ENCODE measurements around the gene SLC35C1. TPM values are rescaled to one million over a fixed set of nuclear protein-coding genes. Genes with fewer than 3 reads are reported as not detected.
"Not testable (repeated sequence)": the region's sequence is repeated elsewhere in the genome, so short reads cannot be mapped to it uniquely, and the experiment has no call there.

The SLC35C1 gene
- polyA plus RNA-seq, 12 donors: 5.8 to 9.8 (median 7.7) TPM; not detected in 1

- no peak for DNase-seq
Observed at GRCh38 chr11:45809456-45810395, 4.8 kb downstream of the SLC35C1 start.

- DNase-seq: no peak
Observed at GRCh38 chr11:45810431-45811108, 5.6 kb downstream of the SLC35C1 start.

- DNase-seq: no peak
Observed at GRCh38 chr11:45811109-45811435, 6.1 kb downstream of the SLC35C1 start.

GRCh38 chr11:45811571-45812290 lies 6.8 kb downstream of the SLC35C1 start:
- no peak for DNase-seq

GRCh38 chr11:45812581-45813548 lies 7.9 kb downstream of the SLC35C1 start:
- no peak for DNase-seq

GRCh38 chr11:45815747-45816146 lies 10.8 kb downstream of the SLC35C1 start:
- DNase-seq: no peak

- no peak for DNase-seq
Observed at GRCh38 chr11:45816614-45817013, 11.7 kb downstream of the SLC35C1 start.

- no peak for DNase-seq
Observed at GRCh38 chr11:45817191-45817590, 12.2 kb downstream of the SLC35C1 start.

- no peak for DNase-seq
Observed at GRCh38 chr11:45818961-45819605, 14.1 kb downstream of the SLC35C1 start.

- DNase-seq: no peak
Observed at GRCh38 chr11:45820211-45820857, 15.4 kb downstream of the SLC35C1 start.

- DNase-seq: not testable (repeated sequence)
Observed at GRCh38 chr11:45826492-45826891, 21.5 kb downstream of the SLC35C1 start.

- DNase-seq: no peak
Observed at GRCh38 chr11:45827123-45827522, 22.2 kb downstream of the SLC35C1 start.

- no peak for DNase-seq
Observed at GRCh38 chr11:45828996-45829395, 24.0 kb downstream of the SLC35C1 start.

GRCh38 chr11:45830596-45830995 lies 25.6 kb downstream of the SLC35C1 start:
- DNase-seq: no peak

GRCh38 chr11:45832811-45833441 lies 28.0 kb downstream of the SLC35C1 start:
- no peak for DNase-seq

GRCh38 chr11:45833761-45834160 lies 28.8 kb downstream of the SLC35C1 start:
- no peak for DNase-seq

GRCh38 chr11:45834298-45834756 lies 29.4 kb downstream of the SLC35C1 start:
- DNase-seq: no peak

- DNase-seq: no peak
Observed at GRCh38 chr11:45839204-45839603, 34.3 kb downstream of the SLC35C1 start.

GRCh38 chr11:45840251-45840650 lies 35.3 kb downstream of the SLC35C1 start:
- DNase-seq: not testable (repeated sequence)
